GM12878 (cell line): Measurements from ENCODE around the gene EEF1A2. TPM values are rescaled to one million over a fixed set of nuclear protein-coding genes. Genes with fewer than 3 reads are reported as not detected.

Experiments
- ATAC-seq: fragments of 200-7000 bp; cut with Tn5 transposase; 3 replicates; pipeline ENCODE4 v1.9.1; 2020; ENCODE audit warnings: mild to moderate bottlenecking, moderate library complexity
- BruUV-seq: library from RNA; stranded (reverse); fragments of 400-500 nt; replicated peaks from 2 replicates; lab custom pipeline; 2021; lab: Mats Ljungman, UMichigan
- CTCF ChIA-PET: fragments of 300-600 bp; sonication (Branson Sonifier 250); formaldehyde crosslinking; extraction: SDS; loops from one replicate; lab custom pipeline; 2021; ENCODE audit warnings: inconsistent platforms; lab: Yijun Ruan, JAX
- POLR2A ChIA-PET: fragments of 350-600 bp; formaldehyde crosslinking; extraction: SDS; loops from one replicate; lab custom pipeline; 2021; ENCODE audit warnings: inconsistent platforms; lab: Charles Lee
- RAD21 ChIA-PET: fragments of 300-600 bp; sonication (Branson Sonifier 250); formaldehyde crosslinking; loops from one replicate; lab custom pipeline; 2023; ENCODE audit warnings: antibody characterized with exemption; ENCODE audit not compliant: unreplicated experiment; lab: Charles Lee
- SMC1A ChIA-PET: fragments of 300-600 bp; sonication (Branson Sonifier 250); formaldehyde crosslinking; loops from one replicate; lab custom pipeline; 2023; ENCODE audit not compliant: unreplicated experiment, uncharacterized antibody; lab: Charles Lee
- DNase-seq: peaks from one replicate; pipeline ENCODE4 v3.0.0-alpha.2; 2011; ENCODE audit warnings: low read depth, low spot score
- FAIRE-seq: peaks from 3 replicates; lab custom pipeline; 2011; peaks lifted over from hg19 to GRCh38; lab: Jason Lieb, UNC
- H2AFZ ChIP-seq: 2 replicates; pipeline ENCODE4 v1.6.0; 2011; ENCODE audit warnings: low read depth, low read length, control low read depth; ENCODE audit not compliant: control insufficient read depth
- H3K27ac ChIP-seq: 2 replicates; pipeline ENCODE4 v1.5.1; 2011; ENCODE audit warnings: control low read depth; ENCODE audit not compliant: control insufficient read depth, insufficient read depth
- H3K27me3 ChIP-seq, 2 experiments: replicated peaks in 1 of 2; 2 replicates each; pipeline versions ENCODE4 v1.6.0 to v1.6.1; 2011; ENCODE audit warnings: low read length in 1 of 2; ENCODE audit not compliant: control insufficient read depth in 2 of 2, insufficient read depth in 2 of 2
- H3K36me3 ChIP-seq, 2 experiments: 2 replicates each; pipeline ENCODE4 v1.5.1; 2011; ENCODE audit warnings: low read length in 1 of 2; ENCODE audit not compliant: control insufficient read depth in 2 of 2, insufficient read depth in 2 of 2
- H3K4me1 ChIP-seq: 2 replicates; pipeline ENCODE4 v1.6.1; 2011; ENCODE audit warnings: mild to moderate bottlenecking, low read length, moderate library complexity, mixed read lengths; ENCODE audit not compliant: control insufficient read depth, insufficient read depth
- H3K4me2 ChIP-seq: 2 replicates; pipeline ENCODE4 v1.6.0; 2011; ENCODE audit warnings: control low read depth; ENCODE audit not compliant: control insufficient read depth, insufficient read depth
- H3K4me3 ChIP-seq: fragments of 200-600 bp; sonication (generic); 2 replicates; pipeline ENCODE4 v1.5.1; 2016
- H3K79me2 ChIP-seq: 2 replicates; pipeline ENCODE4 v1.6.0; 2011; ENCODE audit warnings: low read length; ENCODE audit not compliant: control insufficient read depth, insufficient read depth
- H3K9ac ChIP-seq: 2 replicates; pipeline ENCODE4 v1.8.0; 2011; ENCODE audit warnings: low read length, control low read depth, mixed read lengths; ENCODE audit not compliant: control insufficient read depth, insufficient read depth
- H3K9me3 ChIP-seq: replicated peaks from 3 replicates; pipeline ENCODE4 v1.5.1; 2011; ENCODE audit warnings: mild to moderate bottlenecking, low read length; ENCODE audit not compliant: control insufficient read depth, insufficient read depth
- H4K20me1 ChIP-seq: 2 replicates; pipeline ENCODE4 v1.6.0; 2011; ENCODE audit not compliant: control insufficient read depth, insufficient read depth
- ASH2L ChIP-seq: fragments of 300-600, 200-600 bp; sonication (generic); IDR thresholded peaks from 2 replicates; pipeline ENCODE4 v1.6.1; 2017; ENCODE audit warnings: low read depth, mild to moderate bottlenecking, borderline replicate concordance
- CREM ChIP-seq: IDR thresholded peaks from 2 replicates; pipeline ENCODE4 v1.6.1; 2014; ENCODE audit warnings: antibody characterized with exemption, low read depth
- MEF2B ChIP-seq: fragments of 450-650 bp; IDR thresholded peaks from 2 replicates; pipeline ENCODE4 v1.6.1; 2018; ENCODE audit warnings: mild to moderate bottlenecking, moderate library complexity; ENCODE audit not compliant: partially characterized antibody, poor library complexity, severe bottlenecking
- MXI1 ChIP-seq: fragments of 150-350 bp; IDR thresholded peaks from 2 replicates; pipeline ENCODE4 v1.6.1; 2011; ENCODE audit warnings: low read depth, mild to moderate bottlenecking, inconsistent platforms, low read length, improper control_type of control experiment
- RAD21 ChIP-seq: IDR thresholded peaks from 2 replicates; pipeline ENCODE4 v1.6.1; 2011; ENCODE audit warnings: mild to moderate bottlenecking, low read depth, low read length, moderate library complexity; ENCODE audit not compliant: insufficient read depth
- ZNF217 ChIP-seq: fragments of 450-650 bp; IDR thresholded peaks from 2 replicates; pipeline ENCODE4 v1.6.1; 2017; ENCODE audit warnings: antibody characterized with exemption, mild to moderate bottlenecking
- ZNF24 ChIP-seq: fragments of 450-650 bp; IDR thresholded peaks from 2 replicates; pipeline ENCODE4 v1.6.1; 2017; ENCODE audit warnings: antibody characterized with exemption, mild to moderate bottlenecking
- WGBS: methylation state at CpG from one replicate; pipeline ENCODE4 v1.1.6; 2016; ENCODE audit warnings: low lambda C conversion rate; ENCODE audit not compliant: insufficient replicate concordance, insufficient coverage; ENCODE audit errors: missing lambda C conversion rate; 5-methylcytosine and 5-hydroxymethylcytosine counted together
- in situ Hi-C: fragments of 300-500 bp; cut with MboI; formaldehyde crosslinking; loops from 9 replicates; pipeline ENCODE4 v1.14.3; 2018; ENCODE audit warnings: mixed read lengths
- intact Hi-C: fragments of 100-400 bp; cut with micrococcal nuclease; formaldehyde crosslinking; loops from one replicate; pipeline ENCODE4 v1.14.2; 2022; ENCODE audit not compliant: unreplicated experiment
- polyA plus RNA-seq, 11 experiments: library from polyadenylated mRNA; depleted of rRNA in 4 of 11; unstranded in 6 of 11; stranded (reverse) in 5 of 11; fragments of >200 nt; fragmentation: Nextera tagmentation in 4 of 11; fragmentation: Illumina TruSeq in 1 of 11; extraction: Ambion mirVana in 4 of 11; extraction: Trizol in 1 of 11; gene quantifications; 1 replicate in 1 of 11; 2 replicates in 10 of 11; pipeline versions ENCODE4 v1.2.1 to v1.2.3, GENCODE V29; 2011 to 2016; ENCODE audit warnings: inconsistent platforms in 2 of 11, missing spikeins in 2 of 11, low read depth in 1 of 11
- total RNA-seq, 4 experiments: library from RNA; depleted of rRNA in 3 of 4; stranded (reverse); fragments of >200 nt in 3 of 4; fragmentation: Illumina TruSeq in 1 of 4; extraction: Trizol in 1 of 4; gene quantifications; 2 replicates each; pipeline versions ENCODE4 v1.2.1 to v1.2.3, GENCODE V29; 2013 to 2021
- TF ChIP-seq, protein P1 (sequence below): IDR thresholded peaks from 2 replicates; pipeline ENCODE4 v1.6.1; 2012; ENCODE audit warnings: improper control_type of control experiment, low read depth, low read length; ENCODE audit not compliant: insufficient replicate concordance
- TF ChIP-seq, protein P2 (sequence below), 3 experiments: IDR thresholded peaks in 2 of 3; conservative IDR thresholded peaks in 1 of 3; 2 replicates each; pipeline ENCODE4 v1.5.1; 2011; ENCODE audit warnings: low read depth in 3 of 3, low read length in 3 of 3, mild to moderate bottlenecking in 3 of 3, control low read depth in 2 of 3, moderate library complexity in 2 of 3, inconsistent platforms in 1 of 3, mixed read lengths in 1 of 3; ENCODE audit not compliant: control insufficient read depth in 2 of 3, insufficient read depth in 1 of 3; ENCODE audit errors: extremely low read depth in 1 of 3

EEF1A2 gene
- total and polyA plus RNA-seq, 10 of the 15 experiments (the other 5 are each of a cell fraction or from before 2014, with no cell fraction given): 0.56 TPM; not detected in 9

DNA sequence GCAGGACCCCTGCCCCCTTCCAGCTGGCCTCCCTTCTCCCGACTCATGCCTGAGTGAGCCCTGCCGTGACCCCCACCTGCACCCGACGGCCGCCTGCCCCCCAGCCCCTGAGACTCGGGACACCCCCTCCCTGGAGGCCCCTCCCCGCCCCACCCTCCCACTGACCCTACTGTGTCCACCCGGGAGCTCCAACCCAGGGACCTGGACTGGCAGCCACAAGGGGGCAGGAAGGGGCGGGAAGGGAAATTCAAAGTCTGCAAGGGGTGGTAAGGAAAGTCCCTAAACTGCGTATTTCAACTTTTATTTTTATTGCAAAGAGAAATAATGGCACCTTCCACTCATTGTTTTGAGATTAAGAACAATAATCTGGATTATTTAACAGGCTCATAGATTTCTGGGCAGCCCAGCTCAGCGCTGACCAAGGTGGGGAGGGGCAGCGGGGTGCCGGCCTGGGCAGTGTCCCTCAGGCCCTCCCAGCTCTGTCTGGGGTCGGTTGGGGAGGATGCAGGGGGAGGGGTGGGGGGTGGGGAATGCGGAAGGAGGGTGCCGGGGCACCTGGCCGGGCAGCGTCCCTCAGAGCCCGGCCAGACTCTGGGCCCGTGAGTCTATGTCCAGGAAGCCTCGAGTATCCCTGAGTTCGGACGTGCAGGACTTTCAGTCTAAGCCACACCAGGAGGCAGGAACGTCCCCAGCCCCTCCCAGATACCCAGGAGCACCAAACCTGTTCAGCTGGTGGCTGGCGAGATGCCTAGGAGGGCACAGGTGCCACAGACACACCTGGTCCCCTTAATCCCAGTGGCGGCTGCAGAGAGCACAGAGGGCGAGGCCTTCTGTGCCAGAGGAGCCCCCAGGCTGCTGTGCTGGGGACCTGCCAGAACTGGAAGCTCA, 39.6 kb upstream of the EEF1A2 start:
- FAIRE-seq (no peak), ATAC-seq (peak; percentile 29), DNase-seq (no peak)
- ChIA-PET RAD21 (interaction anchor here (0.6 to 3.2 kb wide), 42 partner anchors 9 to 601 kb away, joined by 3 to 41 read pairs (median 5); partner anchors contain the start of genes ARFRP1, GMEB2, HELZ2 and LIME1), CTCF (interaction anchor here (0.5 to 2.9 kb wide), 36 partner anchors 10 to 583 kb away, joined by 3 to 25 read pairs (median 4); partner anchors contain the start of genes FNDC11, HELZ2, LIME1 and PPDPF), SMC1A (interaction anchor here (1.0 to 2.6 kb wide), 21 partner anchors 9 to 582 kb away, joined by 3 to 16 read pairs (median 4); partner anchors contain the start of genes FNDC11, HELZ2 and RTEL1), POLR2A (interaction anchor here (0.8 to 2.3 kb wide), 14 partner anchors 14 to 502 kb away, joined by 3 to 33 read pairs (median 4); partner anchors contain the start of genes GMEB2, HELZ2, PPDPF and RTEL1)
- WGBS: 46% methylated on average over 20 of the region's 27 CpGs
- H3K27ac ChIP-seq: peak overlapping the region; percentile 82; the same call in 1 of the 2 replicates
- no peaks in the 10 kb centered on the region for H4K20me1 ChIP-seq
- intact Hi-C loops: loop anchor here (1.0 to 5.0 kb wide), 6 partner anchors 40 to 584 kb away; partner anchors contain the start of gene GMEB2
- H3K4me2 ChIP-seq: peak overlapping the region; percentile 77
- no peak overlapping the region for H3K4me3 ChIP-seq
- 0 out of 2 replicates have a peak, but pooled peaks have one; percentile 2 for TF ChIP-seq MXI1
- TF ChIP-seq RAD21: peak; percentile 27; the same call in 1 of the 2 replicates
- TF ChIP-seq, protein P1, sequence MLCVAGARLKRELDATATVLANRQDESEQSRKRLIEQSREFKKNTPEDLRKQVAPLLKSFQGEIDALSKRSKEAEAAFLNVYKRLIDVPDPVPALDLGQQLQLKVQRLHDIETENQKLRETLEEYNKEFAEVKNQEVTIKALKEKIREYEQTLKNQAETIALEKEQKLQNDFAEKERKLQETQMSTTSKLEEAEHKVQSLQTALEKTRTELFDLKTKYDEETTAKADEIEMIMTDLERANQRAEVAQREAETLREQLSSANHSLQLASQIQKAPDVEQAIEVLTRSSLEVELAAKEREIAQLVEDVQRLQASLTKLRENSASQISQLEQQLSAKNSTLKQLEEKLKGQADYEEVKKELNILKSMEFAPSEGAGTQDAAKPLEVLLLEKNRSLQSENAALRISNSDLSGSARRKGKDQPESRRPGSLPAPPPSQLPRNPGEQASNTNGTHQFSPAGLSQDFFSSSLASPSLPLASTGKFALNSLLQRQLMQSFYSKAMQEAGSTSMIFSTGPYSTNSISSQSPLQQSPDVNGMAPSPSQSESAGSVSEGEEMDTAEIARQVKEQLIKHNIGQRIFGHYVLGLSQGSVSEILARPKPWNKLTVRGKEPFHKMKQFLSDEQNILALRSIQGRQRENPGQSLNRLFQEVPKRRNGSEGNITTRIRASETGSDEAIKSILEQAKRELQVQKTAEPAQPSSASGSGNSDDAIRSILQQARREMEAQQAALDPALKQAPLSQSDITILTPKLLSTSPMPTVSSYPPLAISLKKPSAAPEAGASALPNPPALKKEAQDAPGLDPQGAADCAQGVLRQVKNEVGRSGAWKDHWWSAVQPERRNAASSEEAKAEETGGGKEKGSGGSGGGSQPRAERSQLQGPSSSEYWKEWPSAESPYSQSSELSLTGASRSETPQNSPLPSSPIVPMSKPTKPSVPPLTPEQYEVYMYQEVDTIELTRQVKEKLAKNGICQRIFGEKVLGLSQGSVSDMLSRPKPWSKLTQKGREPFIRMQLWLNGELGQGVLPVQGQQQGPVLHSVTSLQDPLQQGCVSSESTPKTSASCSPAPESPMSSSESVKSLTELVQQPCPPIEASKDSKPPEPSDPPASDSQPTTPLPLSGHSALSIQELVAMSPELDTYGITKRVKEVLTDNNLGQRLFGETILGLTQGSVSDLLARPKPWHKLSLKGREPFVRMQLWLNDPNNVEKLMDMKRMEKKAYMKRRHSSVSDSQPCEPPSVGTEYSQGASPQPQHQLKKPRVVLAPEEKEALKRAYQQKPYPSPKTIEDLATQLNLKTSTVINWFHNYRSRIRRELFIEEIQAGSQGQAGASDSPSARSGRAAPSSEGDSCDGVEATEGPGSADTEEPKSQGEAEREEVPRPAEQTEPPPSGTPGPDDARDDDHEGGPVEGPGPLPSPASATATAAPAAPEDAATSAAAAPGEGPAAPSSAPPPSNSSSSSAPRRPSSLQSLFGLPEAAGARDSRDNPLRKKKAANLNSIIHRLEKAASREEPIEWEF: no peak
- TF ChIP-seq, protein P2, sequence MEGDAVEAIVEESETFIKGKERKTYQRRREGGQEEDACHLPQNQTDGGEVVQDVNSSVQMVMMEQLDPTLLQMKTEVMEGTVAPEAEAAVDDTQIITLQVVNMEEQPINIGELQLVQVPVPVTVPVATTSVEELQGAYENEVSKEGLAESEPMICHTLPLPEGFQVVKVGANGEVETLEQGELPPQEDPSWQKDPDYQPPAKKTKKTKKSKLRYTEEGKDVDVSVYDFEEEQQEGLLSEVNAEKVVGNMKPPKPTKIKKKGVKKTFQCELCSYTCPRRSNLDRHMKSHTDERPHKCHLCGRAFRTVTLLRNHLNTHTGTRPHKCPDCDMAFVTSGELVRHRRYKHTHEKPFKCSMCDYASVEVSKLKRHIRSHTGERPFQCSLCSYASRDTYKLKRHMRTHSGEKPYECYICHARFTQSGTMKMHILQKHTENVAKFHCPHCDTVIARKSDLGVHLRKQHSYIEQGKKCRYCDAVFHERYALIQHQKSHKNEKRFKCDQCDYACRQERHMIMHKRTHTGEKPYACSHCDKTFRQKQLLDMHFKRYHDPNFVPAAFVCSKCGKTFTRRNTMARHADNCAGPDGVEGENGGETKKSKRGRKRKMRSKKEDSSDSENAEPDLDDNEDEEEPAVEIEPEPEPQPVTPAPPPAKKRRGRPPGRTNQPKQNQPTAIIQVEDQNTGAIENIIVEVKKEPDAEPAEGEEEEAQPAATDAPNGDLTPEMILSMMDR (IDR thresholded peaks at IDR 0.05 in 2 of 3, conservative IDR thresholded peaks at IDR 0.05 in 1 of 3; ENCODE audit: control insufficient read depth in 2 of 3, extremely low read depth in 1 of 3, insufficient read depth in 1 of 3, low read depth in 3 of 3, low read length in 3 of 3): peak in 1 of 3 experiments; percentile 29; a peak in 1 of 6 replicates
- 0 out of 2 replicates have a peak, but pooled peaks have one; percentile 6 for TF ChIP-seq ZNF217
- TF ChIP-seq ZNF24: 0 out of 2 replicates have a peak, but pooled peaks have one; percentile 1
- TF ChIP-seq CREM: peak; percentile 3; the same call in 1 of the 2 replicates
- TF ChIP-seq MEF2B: no peak
- no peak for TF ChIP-seq ASH2L
- in situ Hi-C loops: no loop called here
- H3K4me1 ChIP-seq: peaks cover 26% of the 10 kb centered on the region
- H3K9ac ChIP-seq: peak overlapping the region; percentile 12; the same call in 1 of the 2 replicates
- no peaks in the 10 kb centered on the region for H3K27me3 ChIP-seq
- H2AFZ ChIP-seq: peak overlapping the region; percentile 87
- no TSS peak for BruUV-seq
- H3K79me2 ChIP-seq: no peaks in the 10 kb centered on the region
- H3K9me3 ChIP-seq: no peaks in the 10 kb centered on the region
- H3K36me3 ChIP-seq: no peaks in the 10 kb centered on the region
